Left forelimb (tissue), 1 donor: ENCODE results near the gene CATSPER3.

Experiments
- DNase-seq: peaks from one replicate; pipeline ENCODE4 v3.0.0-alpha.2; 2018; ENCODE audit warnings: low spot score

The CATSPER3 gene

DNA sequence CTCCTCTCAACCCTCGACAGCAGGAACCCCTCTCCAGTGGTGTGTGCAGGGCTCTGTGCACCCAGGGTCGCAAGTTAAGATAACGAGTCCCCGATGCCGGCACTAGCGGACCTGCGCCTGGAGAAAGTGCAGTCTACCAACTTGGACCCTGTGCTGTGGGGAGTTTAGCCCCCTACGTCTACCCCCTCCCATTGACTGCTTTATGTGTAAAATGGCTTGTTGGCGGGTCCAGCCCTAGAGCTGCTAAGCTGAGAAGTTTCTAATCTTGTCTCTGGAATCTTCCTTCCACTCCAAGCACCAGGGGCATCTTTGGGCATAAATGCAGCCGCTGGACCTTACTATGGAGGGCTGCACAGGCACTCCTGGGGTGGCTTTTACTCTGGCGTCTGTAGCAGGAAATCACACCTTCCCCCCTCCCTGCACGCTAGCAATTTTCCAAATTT, 73.5 kb downstream of the CATSPER3 start:
- no peak for DNase-seq

DNA sequence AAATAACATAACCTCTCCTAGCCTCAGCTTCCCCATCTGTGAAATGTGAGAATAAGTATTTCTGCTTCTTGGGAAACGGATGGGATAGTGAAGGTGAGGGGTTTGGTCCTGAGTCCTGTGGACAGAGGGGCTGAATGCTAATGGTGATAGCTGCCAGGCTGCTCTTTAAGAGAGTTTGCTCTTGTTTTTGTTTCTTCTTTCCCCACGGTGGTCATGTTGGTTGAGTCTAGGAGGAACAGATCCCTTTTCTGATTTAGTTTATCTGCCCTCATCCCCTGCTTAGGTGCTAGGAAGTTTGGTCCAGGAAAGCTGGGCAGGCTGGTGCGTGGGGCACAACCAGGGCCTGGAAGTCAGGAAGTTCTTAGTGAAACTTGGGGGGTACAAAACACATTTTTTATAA, 74.0 kb downstream of the CATSPER3 start:
- DNase-seq = no peak

DNA sequence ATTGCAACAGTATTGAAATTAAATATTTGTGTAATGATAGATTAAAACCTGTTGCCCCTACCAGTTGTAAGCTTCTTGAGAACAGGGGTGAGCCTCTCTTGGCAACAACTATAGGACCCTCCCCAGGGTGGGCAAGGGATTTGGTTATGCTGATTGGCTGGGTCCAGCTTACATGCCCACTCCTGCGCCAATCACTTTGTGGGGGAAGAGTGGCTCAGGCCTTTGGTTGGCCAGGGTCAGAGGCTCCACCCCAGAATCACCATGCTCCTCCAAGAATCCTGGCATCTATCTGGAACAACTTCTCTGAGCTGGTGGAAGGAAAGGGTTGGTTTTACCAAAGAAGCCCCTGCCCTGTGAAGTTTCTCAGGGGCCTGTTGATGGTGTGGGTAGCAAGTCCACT, 74.9 kb downstream of the CATSPER3 start:
- no peak for DNase-seq

DNA sequence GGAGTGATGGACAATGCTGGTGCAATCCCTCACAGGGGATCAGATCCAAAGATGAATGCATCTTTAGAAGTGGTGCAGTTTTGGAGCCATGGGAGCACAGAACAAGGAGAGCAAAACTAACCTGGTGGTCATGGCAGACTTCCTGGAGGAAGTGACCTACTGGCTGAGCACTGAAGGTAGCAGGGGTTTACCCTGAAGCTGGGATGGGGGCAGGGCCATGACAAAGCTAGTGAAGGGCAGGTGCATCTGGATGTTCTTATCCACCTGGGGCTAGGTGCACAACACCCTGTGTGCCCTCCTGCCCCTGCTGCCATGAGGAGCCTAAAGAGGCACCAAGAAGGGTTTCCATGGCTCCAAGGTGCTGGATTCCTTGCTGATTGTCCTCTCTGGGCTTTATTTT, 77.8 kb downstream of the CATSPER3 start:
- no peak for DNase-seq

DNA sequence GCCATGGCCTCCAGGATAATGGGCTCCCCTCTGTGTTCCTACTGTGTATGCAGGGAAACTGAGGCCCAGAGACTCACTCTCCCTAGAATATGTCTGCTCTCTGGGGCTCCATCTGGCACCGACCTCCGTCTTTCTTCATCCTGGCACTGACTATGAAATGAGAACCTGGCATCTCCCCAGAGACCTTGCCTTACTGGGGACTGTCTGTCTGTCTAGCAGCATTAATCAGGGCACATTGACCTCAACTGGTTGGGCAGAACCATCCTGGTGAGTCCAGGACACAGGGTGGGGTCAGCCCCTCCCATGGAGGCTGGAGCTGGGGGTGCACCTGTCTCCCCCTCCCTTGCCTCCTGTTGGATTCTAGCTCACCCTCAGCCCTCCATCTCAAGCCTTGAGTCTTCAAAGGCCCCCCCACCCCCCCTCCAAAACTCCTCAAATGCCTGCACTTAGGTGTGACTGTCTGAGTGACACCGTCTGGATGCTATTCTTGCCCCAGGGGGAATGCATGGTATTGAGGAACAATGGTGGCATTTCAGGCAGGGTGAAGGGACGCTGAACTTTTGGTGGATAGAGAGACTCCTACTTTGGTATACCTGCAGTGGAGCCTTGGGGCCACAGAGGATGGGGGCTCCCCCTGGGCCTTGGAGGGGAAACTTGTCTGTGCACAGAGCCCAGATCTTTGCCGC, 79.1 kb downstream of the CATSPER3 start:
- no peak for DNase-seq

DNA sequence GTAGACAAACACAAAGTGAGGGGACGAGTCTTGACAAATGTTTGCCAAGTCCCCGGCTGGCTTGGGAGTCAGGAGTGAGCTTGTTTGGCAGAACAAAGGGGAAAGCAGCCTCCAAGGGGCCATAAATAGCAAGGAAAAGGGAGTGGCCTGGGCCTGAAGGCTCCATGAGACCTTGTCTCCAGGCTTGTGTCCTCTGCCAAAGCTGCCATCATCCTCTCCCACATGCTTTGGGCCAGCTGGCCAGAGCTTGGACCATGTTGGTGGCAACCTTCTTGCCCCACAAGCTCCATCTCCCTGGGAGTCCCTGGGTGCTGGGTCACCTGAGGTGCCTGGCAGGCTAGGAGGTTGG, 79.6 kb downstream of the CATSPER3 start:
- DNase-seq = no peak

DNA sequence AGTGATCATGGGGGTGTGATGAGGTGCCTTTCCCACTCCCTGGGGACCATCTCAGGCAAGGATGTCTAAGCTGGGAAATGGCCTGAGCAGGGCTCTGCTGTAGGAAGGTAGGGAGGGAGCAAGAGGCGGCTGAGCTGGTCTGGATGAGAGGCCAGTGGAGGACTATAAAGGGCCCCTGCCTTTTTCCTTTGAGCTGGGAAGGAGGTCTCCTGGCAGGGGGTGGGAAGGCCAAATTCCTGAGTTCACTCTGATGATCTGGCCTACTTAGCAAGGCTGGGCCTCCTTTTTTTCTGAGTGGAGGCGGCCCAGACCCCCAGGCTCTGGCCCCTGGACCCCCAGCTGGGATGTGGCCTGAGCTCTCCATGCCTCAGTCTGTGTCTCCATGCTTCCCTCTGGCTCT, 80.6 kb downstream of the CATSPER3 start:
- no peak for DNase-seq

DNA sequence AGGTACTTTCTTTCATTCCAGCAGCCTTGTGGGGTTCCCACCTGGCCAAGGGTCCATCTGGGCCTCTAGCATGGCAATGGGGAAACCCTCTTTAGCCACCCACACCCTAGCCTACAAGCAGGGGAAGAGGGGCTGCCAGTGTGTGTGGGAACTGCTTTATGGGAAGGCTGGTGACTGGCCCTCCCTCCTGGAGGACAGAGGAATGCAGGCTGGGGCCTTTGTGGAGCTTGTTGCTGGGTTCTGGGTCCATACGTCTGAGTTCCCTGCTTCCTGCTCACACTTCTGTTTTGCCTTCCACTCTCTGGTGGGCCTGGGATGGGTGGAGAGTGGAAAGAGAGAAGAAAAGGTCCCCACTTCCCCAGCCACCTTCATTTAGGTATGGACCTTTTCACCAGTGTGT, 81.2 kb downstream of the CATSPER3 start:
- no peak for DNase-seq

DNA sequence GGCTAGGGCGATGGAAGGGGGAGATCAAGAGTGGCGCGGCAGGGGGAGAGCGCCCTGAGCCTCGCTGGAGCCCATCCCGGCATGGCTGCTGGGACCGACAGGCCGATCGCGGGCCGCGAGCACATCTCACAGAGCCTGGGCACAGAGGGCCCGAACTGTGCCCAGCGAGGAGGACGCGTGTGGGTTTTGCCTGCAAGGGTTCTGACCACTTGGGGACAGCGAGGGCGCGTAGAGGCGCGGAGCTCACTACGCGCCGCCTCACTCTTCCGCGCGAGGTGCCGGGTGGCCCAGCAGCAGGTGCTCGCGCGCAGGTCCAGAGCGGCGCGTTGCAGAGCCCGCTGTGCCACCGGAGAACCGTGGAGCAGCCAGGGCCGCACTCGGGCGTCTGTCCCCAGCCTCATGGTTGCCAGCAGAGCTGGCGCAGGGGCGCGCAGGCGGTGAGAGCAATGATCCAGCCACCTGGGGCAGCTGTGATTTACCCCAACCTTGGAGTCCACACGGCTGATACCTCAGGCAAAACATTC, 82.6 kb downstream of the CATSPER3 start:
- DNase-seq = no peak

DNA sequence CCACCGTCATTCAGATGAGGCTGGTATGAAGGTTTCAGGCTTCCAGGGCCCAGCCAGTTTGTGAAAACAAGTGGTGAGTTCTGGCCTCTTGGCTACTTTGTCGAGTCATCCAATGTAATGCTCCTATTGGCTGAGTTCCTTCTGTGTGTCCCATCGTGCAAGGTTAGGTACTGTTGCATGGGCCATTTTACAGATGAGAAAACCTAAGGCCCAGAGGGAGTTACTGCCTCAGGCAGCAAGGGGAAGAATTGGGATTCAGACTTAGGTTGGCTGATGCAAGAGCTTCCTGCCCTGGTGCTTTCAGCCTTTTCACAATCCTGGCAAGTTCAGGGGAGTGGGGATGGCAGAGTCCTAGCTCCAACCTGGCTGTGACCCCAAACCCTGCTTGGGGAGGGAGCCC, 83.7 kb downstream of the CATSPER3 start:
- DNase-seq = no peak

DNA sequence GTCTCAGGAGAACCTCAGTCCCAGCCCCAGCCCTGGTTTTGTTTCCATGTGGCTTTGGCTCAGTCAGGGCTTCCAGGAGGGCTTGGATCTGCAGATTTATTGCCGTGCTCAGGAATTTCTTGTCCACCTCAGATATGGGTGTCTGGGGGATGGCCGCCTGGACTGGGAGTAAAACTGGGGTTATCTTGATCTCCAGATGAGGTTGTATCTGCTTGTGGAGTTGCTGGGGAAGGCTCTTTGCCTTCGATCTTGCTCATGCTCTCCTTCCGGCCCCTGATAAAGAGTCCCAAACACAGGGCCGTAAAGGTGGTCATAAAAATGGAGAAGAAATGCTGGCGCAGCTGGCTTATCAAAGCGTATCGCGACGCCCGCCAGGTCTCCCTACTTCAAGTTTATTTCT, 84.2 kb downstream of the CATSPER3 start:
- no peak for DNase-seq

DNA sequence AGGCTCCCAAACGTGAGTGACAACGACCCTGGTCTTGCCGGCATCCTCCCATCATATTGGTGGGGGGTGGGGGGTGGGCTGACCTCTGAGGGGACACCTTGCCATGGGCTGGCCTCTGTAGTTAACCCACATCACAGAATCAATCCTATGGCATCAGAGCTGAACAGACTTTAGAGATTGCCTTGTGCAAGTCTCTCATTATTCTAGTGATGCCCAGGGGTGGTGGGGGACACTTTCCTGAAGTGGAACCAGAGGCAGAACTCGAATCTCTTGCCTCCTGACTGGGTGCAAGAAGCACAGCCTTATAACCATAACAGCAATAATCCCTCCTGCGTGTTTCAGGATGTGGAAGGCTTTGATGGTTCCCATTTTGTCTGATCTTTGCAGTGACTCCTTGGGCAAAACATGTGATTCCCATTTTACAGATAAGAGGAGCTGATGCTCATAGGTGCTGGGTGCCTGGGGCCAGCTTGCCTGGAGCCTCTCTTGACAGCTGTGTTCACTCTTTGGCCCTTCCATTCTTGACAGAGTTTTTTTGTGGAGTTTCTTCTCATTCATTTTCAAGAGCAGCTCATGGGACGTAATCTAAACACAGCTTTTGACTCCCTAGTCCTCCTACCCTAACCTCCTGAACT, 84.9 kb downstream of the CATSPER3 start:
- no peak for DNase-seq

DNA sequence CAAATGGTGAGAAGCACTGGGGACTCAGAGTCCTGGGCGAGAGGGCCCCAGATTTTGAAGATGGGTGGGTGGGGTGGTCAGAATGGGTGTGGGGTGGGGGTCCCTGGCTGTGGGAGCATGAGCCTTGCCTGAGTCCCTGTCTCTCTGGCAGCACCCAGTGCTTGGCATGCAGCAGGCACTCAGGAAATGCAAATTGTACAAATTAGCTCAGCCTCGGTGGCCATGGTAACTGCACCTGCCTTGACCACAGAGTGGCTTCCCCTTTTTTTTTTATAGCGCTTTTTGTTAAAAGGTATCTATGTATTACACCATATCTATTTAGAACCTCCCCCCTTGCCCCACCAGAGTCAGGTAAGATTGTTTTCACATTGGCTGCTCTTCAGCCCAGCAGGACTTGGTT, 85.6 kb downstream of the CATSPER3 start:
- no peak for DNase-seq

DNA sequence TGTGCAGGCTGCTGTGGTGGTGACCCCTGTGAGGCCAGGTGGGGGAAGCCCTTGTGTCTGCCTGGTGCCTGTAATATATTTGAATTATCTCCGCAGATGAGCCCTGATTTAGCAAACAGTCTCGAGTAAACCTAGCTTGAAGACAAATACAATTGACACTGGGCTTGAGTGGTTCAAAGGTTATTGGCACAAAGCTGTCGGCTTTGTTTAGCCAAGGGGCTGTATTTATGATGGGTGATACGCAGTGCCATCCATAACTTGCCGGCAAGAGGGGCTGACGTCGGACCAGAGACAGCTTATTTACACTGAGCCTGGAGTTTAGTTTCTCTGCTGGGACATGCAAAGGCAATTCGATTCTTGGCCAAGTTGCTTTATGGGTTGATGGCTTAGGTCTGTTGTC, 86.3 kb downstream of the CATSPER3 start:
- DNase-seq = no peak

DNA sequence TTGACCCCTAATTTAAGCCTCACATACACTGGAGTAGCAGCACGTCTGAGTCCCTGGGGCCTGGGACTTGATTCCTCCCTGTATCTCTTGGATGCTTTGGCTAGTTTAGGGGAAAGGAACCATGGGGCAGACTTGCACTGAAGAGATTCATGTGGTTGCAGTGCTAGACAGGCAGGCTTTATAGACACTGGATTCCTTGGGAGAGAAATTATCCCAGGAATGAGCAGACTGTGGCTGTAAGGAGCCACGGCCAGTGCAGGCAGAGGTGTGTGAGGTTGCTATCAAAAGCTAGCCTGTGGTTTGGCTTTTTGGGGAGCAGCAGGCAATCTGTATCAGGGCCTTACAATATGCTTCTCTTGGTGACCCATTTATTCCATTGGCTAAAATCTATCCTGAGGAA, 86.8 kb downstream of the CATSPER3 start:
- no peak for DNase-seq

DNA sequence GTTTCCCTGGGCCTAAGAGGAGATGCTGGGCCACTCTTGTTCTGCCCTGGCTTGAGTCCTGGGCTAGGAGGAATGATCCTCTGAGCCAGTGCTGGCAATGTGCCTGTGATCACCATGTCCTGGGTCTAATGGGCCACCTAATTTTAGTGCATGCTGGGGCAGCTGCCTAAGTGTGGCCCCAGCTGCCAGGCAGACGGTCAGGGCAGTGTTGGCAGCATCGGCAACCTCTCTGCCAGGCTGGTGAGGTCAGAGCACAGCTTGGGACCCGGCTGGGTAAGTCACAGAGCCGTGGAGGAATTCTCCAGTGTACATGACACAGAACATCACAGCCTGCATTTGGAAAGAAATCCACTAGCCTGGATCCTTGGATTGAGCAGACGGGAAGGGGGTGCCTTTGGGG, 87.7 kb downstream of the CATSPER3 start:
- no peak for DNase-seq

DNA sequence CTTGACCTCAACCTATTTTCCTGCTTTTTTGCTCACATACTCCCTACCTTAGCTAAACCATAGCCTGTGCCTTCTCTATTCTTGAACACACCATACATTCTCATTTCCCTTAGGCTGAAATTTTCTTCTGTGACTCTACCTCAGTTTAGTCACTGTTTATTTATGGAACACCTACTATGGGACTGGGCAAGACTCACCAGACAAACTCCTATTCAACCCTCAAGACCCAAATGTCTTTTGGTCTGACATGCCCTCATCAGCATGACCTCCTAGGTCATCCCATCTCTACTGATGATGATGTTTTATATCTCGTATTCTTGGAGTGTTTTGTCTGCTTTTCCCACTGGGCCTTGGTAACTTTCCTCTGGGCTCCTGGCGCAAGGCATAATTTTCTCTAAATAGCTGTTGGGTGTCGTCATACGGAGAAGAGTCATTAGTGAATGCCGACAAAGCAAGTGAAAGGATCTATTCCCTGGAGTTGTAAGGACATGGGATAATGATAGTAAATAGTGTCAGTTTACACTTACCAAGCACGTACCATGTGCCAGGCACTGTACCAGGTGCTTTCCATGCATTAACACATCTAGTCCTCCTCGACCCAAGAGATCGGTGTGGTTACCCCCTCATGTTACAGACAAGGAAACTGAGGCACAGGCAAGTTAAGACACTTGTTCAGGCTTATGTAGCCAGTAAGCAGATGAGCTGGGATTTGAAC, 88.8 kb downstream of the CATSPER3 start:
- no peak for DNase-seq

DNA sequence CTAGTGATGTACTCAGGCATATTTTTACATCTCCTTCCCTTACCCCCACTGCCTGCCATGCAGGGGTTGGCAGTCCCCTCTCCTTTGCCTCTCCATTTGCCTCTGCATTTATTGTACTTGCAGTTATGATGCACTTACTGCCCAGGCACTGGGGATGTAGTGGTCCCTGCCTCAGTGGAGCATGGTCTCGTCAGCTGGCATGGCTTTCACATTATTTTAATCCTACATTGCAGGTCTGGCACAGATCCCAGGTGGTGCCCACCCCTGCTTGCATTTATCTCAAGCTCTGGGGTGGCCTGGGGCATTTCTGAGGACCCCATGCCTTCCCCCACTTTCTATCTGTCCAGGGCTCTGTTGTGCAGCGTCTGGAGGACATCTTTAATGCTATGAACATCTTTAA, 89.5 kb downstream of the CATSPER3 start:
- no peak for DNase-seq

DNA sequence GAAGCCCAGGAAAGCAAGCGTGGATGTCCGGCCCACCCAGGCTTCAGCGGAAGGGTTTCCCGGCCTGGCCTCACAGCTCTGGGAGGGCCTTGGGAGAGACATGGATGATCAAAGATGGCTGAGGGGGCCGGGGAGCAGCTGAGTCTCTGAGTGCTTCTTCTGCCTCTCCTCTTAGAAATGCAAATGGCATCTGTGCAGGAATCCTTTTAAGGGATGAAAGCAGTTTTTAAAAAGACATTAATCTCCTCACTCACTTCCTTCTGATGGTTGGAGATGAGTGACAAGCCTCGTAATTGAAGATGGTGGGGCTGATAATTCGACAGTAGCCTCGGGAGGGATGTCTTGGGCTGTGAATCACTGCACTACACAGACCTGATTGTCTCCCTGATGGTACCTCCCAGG, 90.6 kb downstream of the CATSPER3 start:
- no peak for DNase-seq

DNA sequence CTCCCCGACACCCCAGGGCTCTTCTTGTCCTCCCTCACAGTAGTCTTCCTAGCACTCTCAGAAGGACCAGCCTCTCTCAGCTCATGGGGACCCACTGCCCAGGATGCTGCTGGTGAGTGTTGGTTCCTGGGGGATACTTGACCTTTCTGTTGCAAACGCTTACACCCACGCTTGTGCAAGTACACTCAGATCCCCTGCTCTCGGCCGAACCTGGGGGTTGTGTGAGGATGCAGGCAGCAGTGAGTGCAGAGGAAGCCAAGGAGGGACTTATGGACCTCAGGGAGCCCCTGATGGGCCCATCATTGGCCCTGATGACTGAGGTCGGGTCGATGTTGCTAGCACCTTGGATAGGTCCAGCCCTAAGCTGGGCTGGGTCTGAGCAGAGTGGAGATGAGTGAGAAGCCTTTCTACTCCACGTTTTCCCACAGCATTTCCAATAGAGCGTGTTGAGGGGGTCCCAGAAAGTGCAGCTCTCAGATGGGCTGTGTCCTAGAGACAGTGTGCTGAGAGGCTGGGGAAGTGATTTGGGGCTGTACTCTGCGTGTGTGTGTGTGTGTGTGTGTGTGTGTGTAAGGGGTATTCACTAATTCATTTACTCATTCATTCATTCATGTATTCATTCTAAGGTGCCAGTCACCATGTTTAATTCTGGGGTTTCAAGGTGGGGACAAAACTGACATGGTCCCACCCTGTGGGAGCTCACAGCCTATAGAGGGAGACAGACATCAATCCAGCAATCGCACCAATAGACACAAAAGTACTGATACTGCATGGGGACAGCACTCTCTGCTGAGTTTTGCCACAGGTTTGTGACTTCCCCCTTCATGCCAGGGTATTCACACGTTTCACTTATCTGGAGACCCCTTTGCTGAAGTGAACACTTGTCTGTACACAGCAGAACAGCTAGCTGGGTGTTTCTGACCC, 91.6 kb downstream of the CATSPER3 start:
- DNase-seq = no peak

DNA sequence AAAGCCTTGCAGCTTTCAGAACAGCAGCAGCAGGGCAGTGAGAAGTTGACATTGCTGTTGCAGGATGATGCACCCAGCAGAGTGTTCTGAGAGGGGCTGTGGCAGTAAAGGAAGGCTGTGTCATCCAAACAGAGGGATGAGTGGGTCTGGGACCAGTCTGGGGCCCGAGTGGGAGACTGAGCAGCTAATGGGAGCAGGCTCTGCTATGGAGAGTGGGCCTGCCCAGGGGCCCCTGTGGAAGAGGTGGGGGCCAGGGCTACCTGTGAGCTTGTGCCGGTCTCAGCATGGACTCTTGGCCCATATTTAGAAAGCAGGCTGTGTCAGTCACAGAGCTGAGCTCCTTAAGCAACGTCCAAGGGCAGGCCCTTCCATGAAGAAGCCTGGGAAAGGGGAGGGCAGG, 92.3 kb downstream of the CATSPER3 start:
- no peak for DNase-seq

DNA sequence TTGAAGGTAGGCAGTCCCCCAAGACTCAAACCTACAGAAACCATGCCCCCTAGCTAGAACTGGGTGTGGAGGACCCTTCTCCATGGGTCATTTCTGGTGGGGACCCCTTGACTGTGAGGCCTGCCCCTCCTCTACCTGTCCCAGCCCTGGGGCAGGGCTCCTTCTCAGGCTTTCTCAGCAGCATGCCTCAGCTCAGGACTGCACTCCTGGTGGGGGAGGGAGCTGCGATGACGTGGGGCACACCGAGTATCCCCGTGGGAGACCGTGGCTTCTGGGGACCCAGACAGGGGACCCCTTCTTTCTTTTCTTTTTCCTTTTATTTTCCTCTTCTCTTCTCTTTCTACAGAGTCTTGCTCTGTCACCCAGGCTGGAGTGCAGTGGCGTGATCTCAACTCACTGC, 93.3 kb downstream of the CATSPER3 start:
- DNase-seq = no peak
